HEK293 (cell line): ENCODE measurements around the gene CEND1.

Experiments
- CTCF ChIA-PET: fragments of 350-600 bp; formaldehyde crosslinking; extraction: SDS; loops from one replicate; lab custom pipeline; 2021; ENCODE audit warnings: antibody characterized with exemption; lab: Yijun Ruan, JAX
- POLR2A ChIA-PET: fragments of 300-600 bp; formaldehyde crosslinking; extraction: SDS; loops from one replicate; lab custom pipeline; 2020; ENCODE audit warnings: antibody characterized with exemption, inconsistent platforms; lab: Yijun Ruan, JAX
- H3K27ac ChIP-seq: fragments of 200-500 bp; sonication (Bioruptor generic); 2 replicates; pipeline ENCODE4 v1.5.1; 2014; ENCODE audit warnings: low read depth, low read length, control low read depth, inconsistent platforms; ENCODE audit errors: extremely low read depth
- H3K36me3 ChIP-seq, 2 experiments: fragments of 200-500 bp in 1 of 2; sonication (Bioruptor generic) in 1 of 2; 1 replicate in 1 of 2; 2 replicates in 1 of 2; pipeline ENCODE4 v1.5.1; 2014 to 2017; ENCODE audit warnings: inconsistent platforms in 2 of 2, low read length in 2 of 2; ENCODE audit not compliant: control insufficient read depth in 2 of 2, insufficient read depth in 1 of 2
- H3K4me1 ChIP-seq: fragments of 200-500 bp; sonication (Bioruptor generic); 2 replicates; pipeline ENCODE4 v1.5.1; 2014; ENCODE audit warnings: mild to moderate bottlenecking, low read length, inconsistent platforms; ENCODE audit not compliant: control insufficient read depth, insufficient read depth
- H3K4me3 ChIP-seq: 2 replicates; pipeline ENCODE4 v1.5.1; 2011; ENCODE audit warnings: low read depth, mild to moderate bottlenecking, control low read depth, low read length, moderate library complexity
- H3K9me3 ChIP-seq: fragments of 200-500 bp; sonication (Bioruptor generic); 2 replicates; pipeline ENCODE4 v1.5.1; 2014; ENCODE audit warnings: low read depth, low read length, inconsistent platforms; ENCODE audit not compliant: control insufficient read depth, insufficient read depth
- EGR2 ChIP-seq: fragments of 450-650 bp; formaldehyde crosslinking; IDR thresholded peaks from 2 replicates; pipeline ENCODE4 v1.5.1; 2016; ENCODE audit warnings: low read depth, missing biosample characterization, missing genetic modification characterization
- GLIS2 ChIP-seq: fragments of 450-650 bp; formaldehyde crosslinking; IDR thresholded peaks from 2 replicates; pipeline ENCODE4 v1.5.1; 2016; ENCODE audit warnings: missing biosample characterization, missing genetic modification characterization
- KLF1 ChIP-seq: fragments of 450-650 bp; formaldehyde crosslinking; IDR thresholded peaks from 2 replicates; pipeline ENCODE4 v1.5.1; 2016; ENCODE audit warnings: missing biosample characterization, missing genetic modification characterization
- KLF10 ChIP-seq: fragments of 450-650 bp; IDR thresholded peaks from 2 replicates; pipeline ENCODE4 v1.5.1; 2018; ENCODE audit warnings: missing biosample characterization, mild to moderate bottlenecking, missing genetic modification characterization
- RBAK ChIP-seq: fragments of 450-650 bp; formaldehyde crosslinking; IDR thresholded peaks from 2 replicates; pipeline ENCODE4 v1.5.1; 2016; ENCODE audit warnings: missing biosample characterization, missing genetic modification characterization
- SP2 ChIP-seq: fragments of 450-650 bp; formaldehyde crosslinking; IDR thresholded peaks from 2 replicates; pipeline ENCODE4 v1.5.1; 2016; ENCODE audit warnings: missing biosample characterization, missing genetic modification characterization
- ZBTB20 ChIP-seq: fragments of 450-650 bp; formaldehyde crosslinking; IDR thresholded peaks from 2 replicates; pipeline ENCODE4 v1.5.1; 2016; ENCODE audit warnings: missing biosample characterization, missing genetic modification characterization
- ZFHX2 ChIP-seq: fragments of 450-650 bp; formaldehyde crosslinking; conservative IDR thresholded peaks from 2 replicates; pipeline ENCODE4 v1.5.1; 2016; ENCODE audit warnings: missing biosample characterization, missing genetic modification characterization
- ZIC2 ChIP-seq: fragments of 450-650 bp; formaldehyde crosslinking; IDR thresholded peaks from 2 replicates; pipeline ENCODE4 v1.5.1; 2016; ENCODE audit warnings: missing biosample characterization, missing genetic modification characterization
- ZNF10 ChIP-seq: fragments of 450-650 bp; formaldehyde crosslinking; IDR thresholded peaks from 2 replicates; pipeline ENCODE4 v1.5.1; 2017; ENCODE audit warnings: missing biosample characterization, missing genetic modification characterization
- ZNF335 ChIP-seq: fragments of 450-650 bp; formaldehyde crosslinking; conservative IDR thresholded peaks from 2 replicates; pipeline ENCODE4 v1.5.1; 2016; ENCODE audit warnings: missing biosample characterization, missing genetic modification characterization
- ZNF391 ChIP-seq: fragments of 450-650 bp; formaldehyde crosslinking; IDR thresholded peaks from 2 replicates; pipeline ENCODE4 v1.5.1; 2016; ENCODE audit warnings: low read depth, missing biosample characterization, missing genetic modification characterization, borderline replicate concordance
- ZNF394 ChIP-seq: fragments of 450-650 bp; formaldehyde crosslinking; IDR thresholded peaks from 2 replicates; pipeline ENCODE4 v1.5.1; 2016; ENCODE audit warnings: missing biosample characterization, missing genetic modification characterization, mild to moderate bottlenecking, moderate library complexity, borderline replicate concordance
- ZNF404 ChIP-seq: fragments of 450-650 bp; formaldehyde crosslinking; IDR thresholded peaks from 2 replicates; pipeline ENCODE4 v1.5.1; 2017; ENCODE audit warnings: missing biosample characterization, missing genetic modification characterization
- ZNF423 ChIP-seq: fragments of 450-650 bp; formaldehyde crosslinking; IDR thresholded peaks from 2 replicates; pipeline ENCODE4 v1.5.1; 2016; ENCODE audit warnings: missing biosample characterization, missing genetic modification characterization
- ZNF600 ChIP-seq: fragments of 450-650 bp; formaldehyde crosslinking; IDR thresholded peaks from 2 replicates; pipeline ENCODE4 v1.5.1; 2016; ENCODE audit warnings: missing biosample characterization, missing genetic modification characterization
- TF ChIP-seq, protein P1 (sequence below): fragments of 450-650 bp; formaldehyde crosslinking; IDR thresholded peaks from 2 replicates; pipeline ENCODE4 v1.5.1; 2016; ENCODE audit warnings: missing biosample characterization, missing genetic modification characterization, borderline replicate concordance
- TF ChIP-seq, protein P2 (sequence below): fragments of 450-650 bp; formaldehyde crosslinking; IDR thresholded peaks from 2 replicates; pipeline ENCODE4 v1.5.1; 2017; ENCODE audit warnings: missing biosample characterization, missing genetic modification characterization
- TF ChIP-seq, protein P3 (sequence below): fragments of 450-650 bp; formaldehyde crosslinking; conservative IDR thresholded peaks from 2 replicates; pipeline ENCODE4 v1.5.1; 2016; ENCODE audit warnings: low read depth, missing biosample characterization, missing genetic modification characterization
- TF ChIP-seq, protein P4 (sequence below): fragments of 450-650 bp; formaldehyde crosslinking; IDR thresholded peaks from 2 replicates; pipeline ENCODE4 v1.5.1; 2016; ENCODE audit warnings: missing biosample characterization, missing genetic modification characterization
- TF ChIP-seq, protein P5 (sequence below): fragments of 450-650 bp; formaldehyde crosslinking; IDR thresholded peaks from 2 replicates; pipeline ENCODE4 v1.5.1; 2017; ENCODE audit warnings: missing biosample characterization, missing genetic modification characterization

Gene CEND1

GRCh38 chr11:796565-797295 lies 6.8 kb upstream of the CEND1 start (continued):
- TF ChIP-seq ZNF10 (tag by site-specific recombination): no peak
- no peak for TF ChIP-seq ZNF404 (tag by site-specific recombination)
- TF ChIP-seq ZNF423 (tag by site-specific recombination): peak; percentile 72; the same call in 1 of the 2 replicates
- no peak for TF ChIP-seq ZNF335
- TF ChIP-seq ZNF394 (tag by site-specific recombination): peak; percentile 10; the same call in 1 of the 2 replicates
- TF ChIP-seq EGR2 (tag by site-specific recombination): no peak
- TF ChIP-seq, protein P1, sequence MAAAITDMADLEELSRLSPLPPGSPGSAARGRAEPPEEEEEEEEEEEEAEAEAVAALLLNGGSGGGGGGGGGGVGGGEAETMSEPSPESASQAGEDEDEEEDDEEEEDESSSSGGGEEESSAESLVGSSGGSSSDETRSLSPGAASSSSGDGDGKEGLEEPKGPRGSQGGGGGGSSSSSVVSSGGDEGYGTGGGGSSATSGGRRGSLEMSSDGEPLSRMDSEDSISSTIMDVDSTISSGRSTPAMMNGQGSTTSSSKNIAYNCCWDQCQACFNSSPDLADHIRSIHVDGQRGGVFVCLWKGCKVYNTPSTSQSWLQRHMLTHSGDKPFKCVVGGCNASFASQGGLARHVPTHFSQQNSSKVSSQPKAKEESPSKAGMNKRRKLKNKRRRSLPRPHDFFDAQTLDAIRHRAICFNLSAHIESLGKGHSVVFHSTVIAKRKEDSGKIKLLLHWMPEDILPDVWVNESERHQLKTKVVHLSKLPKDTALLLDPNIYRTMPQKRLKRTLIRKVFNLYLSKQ (tag by site-specific recombination): no peak

DNA sequence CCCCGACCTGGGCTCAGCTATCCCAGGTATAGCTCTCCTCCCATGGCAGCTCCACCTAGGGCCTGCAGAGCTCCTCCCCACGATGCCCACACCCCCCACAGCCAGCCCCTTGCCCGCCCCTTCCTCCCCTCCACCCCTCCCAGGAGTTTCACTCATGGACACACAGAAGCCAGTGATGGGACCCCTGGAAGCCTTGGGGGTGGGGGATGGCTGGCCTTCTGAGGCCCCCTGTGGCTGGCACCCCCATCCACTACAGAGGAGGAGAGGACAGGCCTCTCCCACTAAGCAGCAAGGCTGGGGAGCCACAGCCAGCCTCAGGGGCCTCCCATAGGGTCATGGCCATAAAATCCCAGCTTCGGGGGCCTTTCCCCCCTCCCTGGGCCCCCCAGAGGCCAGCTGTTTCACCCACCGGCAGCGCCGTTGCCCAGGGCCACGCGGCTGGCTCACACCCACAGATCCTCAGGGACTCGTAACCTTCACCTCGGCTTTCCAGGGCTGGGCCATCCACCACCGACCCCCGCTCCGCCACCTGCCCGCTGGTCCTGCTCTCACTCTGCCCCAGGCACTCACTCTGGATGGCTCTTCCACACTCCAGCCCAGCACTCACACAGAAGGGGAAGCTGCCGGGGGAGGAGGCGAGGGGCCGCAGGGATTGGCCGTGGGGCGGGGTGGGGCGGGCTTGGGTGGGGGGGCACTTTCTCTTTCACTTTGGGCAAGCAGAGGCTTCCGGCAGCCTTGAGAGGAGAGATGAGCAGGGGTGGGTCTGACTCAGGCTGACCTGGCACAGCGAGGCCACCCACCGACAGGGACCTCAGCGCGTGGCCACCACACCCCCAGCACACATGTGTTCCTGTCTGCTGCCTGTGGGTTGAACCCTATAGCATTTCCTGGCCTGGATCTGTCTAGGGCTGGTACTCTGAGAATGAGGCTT lies 6.0 kb upstream of the CEND1 start:
- no peaks in the 10 kb centered on the region for H3K9me3 ChIP-seq
- H3K4me1 ChIP-seq: peaks cover 6% of the 10 kb centered on the region
- H3K4me3 ChIP-seq: peak overlapping the region; percentile 8
- ChIA-PET POLR2A (interaction anchor here (0.5 to 1.8 kb wide), 11 partner anchors 14 to 260 kb away, joined by 3 to 10 read pairs (median 4); partner anchors contain the start of genes HRAS, PNPLA2, RPLP2 and TSPAN4), CTCF (interaction anchor here (0.6 to 0.9 kb wide), 3 partner anchors 12 to 68 kb away, joined by 3 to 4 read pairs (median 3); no protein-coding TSS in a partner anchor)
- H3K36me3 ChIP-seq: peaks cover 0 to 54% of the 10 kb centered on the region in 2 experiments; a peak in 1 of 3 replicates
- H3K27ac ChIP-seq: peak overlapping the region; percentile 31; the same call in 1 of the 2 replicates
- TF ChIP-seq RBAK (tag by site-specific recombination): no peak
- TF ChIP-seq ZNF391: no peak
- TF ChIP-seq GLIS2 (tag by site-specific recombination): peak; percentile 60
- peak; percentile 17; the same call in 1 of the 2 replicates for TF ChIP-seq KLF10
- TF ChIP-seq SP2 (tag by site-specific recombination): peak; percentile 23; the same call in 1 of the 2 replicates
- TF ChIP-seq, protein P2, sequence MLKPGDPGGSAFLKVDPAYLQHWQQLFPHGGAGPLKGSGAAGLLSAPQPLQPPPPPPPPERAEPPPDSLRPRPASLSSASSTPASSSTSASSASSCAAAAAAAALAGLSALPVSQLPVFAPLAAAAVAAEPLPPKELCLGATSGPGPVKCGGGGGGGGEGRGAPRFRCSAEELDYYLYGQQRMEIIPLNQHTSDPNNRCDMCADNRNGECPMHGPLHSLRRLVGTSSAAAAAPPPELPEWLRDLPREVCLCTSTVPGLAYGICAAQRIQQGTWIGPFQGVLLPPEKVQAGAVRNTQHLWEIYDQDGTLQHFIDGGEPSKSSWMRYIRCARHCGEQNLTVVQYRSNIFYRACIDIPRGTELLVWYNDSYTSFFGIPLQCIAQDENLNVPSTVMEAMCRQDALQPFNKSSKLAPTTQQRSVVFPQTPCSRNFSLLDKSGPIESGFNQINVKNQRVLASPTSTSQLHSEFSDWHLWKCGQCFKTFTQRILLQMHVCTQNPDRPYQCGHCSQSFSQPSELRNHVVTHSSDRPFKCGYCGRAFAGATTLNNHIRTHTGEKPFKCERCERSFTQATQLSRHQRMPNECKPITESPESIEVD (tag by site-specific recombination): no peak
- TF ChIP-seq, protein P3, sequence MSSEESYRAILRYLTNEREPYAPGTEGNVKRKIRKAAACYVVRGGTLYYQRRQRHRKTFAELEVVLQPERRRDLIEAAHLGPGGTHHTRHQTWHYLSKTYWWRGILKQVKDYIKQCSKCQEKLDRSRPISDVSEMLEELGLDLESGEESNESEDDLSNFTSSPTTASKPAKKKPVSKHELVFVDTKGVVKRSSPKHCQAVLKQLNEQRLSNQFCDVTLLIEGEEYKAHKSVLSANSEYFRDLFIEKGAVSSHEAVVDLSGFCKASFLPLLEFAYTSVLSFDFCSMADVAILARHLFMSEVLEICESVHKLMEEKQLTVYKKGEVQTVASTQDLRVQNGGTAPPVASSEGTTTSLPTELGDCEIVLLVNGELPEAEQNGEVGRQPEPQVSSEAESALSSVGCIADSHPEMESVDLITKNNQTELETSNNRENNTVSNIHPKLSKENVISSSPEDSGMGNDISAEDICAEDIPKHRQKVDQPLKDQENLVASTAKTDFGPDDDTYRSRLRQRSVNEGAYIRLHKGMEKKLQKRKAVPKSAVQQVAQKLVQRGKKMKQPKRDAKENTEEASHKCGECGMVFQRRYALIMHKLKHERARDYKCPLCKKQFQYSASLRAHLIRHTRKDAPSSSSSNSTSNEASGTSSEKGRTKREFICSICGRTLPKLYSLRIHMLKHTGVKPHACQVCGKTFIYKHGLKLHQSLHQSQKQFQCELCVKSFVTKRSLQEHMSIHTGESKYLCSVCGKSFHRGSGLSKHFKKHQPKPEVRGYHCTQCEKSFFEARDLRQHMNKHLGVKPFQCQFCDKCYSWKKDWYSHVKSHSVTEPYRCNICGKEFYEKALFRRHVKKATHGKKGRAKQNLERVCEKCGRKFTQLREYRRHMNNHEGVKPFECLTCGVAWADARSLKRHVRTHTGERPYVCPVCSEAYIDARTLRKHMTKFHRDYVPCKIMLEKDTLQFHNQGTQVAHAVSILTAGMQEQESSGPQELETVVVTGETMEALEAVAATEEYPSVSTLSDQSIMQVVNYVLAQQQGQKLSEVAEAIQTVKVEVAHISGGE (tag by site-specific recombination): no peak
- peak; percentile 84 for TF ChIP-seq ZNF600 (tag by site-specific recombination)
- no peak for TF ChIP-seq KLF1 (tag by site-specific recombination)
- peak; percentile 82 for TF ChIP-seq ZNF335
- TF ChIP-seq, protein P4, sequence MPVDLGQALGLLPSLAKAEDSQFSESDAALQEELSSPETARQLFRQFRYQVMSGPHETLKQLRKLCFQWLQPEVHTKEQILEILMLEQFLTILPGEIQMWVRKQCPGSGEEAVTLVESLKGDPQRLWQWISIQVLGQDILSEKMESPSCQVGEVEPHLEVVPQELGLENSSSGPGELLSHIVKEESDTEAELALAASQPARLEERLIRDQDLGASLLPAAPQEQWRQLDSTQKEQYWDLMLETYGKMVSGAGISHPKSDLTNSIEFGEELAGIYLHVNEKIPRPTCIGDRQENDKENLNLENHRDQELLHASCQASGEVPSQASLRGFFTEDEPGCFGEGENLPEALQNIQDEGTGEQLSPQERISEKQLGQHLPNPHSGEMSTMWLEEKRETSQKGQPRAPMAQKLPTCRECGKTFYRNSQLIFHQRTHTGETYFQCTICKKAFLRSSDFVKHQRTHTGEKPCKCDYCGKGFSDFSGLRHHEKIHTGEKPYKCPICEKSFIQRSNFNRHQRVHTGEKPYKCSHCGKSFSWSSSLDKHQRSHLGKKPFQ: peak; percentile 28; the same call in 1 of the 2 replicates
- TF ChIP-seq ZBTB20: peak; percentile 46; the same call in 1 of the 2 replicates
- TF ChIP-seq ZFHX2 (tag by site-specific recombination): peak; percentile 47
- TF ChIP-seq, protein P5, sequence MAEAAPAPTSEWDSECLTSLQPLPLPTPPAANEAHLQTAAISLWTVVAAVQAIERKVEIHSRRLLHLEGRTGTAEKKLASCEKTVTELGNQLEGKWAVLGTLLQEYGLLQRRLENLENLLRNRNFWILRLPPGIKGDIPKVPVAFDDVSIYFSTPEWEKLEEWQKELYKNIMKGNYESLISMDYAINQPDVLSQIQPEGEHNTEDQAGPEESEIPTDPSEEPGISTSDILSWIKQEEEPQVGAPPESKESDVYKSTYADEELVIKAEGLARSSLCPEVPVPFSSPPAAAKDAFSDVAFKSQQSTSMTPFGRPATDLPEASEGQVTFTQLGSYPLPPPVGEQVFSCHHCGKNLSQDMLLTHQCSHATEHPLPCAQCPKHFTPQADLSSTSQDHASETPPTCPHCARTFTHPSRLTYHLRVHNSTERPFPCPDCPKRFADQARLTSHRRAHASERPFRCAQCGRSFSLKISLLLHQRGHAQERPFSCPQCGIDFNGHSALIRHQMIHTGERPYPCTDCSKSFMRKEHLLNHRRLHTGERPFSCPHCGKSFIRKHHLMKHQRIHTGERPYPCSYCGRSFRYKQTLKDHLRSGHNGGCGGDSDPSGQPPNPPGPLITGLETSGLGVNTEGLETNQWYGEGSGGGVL: peak; percentile 62; the same call in 1 of the 2 replicates
- peak; percentile 78 for TF ChIP-seq ZIC2 (tag by site-specific recombination)
